Sigmoid colon (tissue), 4 donors: ENCODE data around the gene CDC37L1.

ENCODE experiments used
- POLR2A ChIP-seq, 2 donors: fragments of 450-650 bp; IDR thresholded peaks; one replicate each; pipeline ENCODE4 v1.6.1; 2016; ENCODE audit warnings: antibody characterized with exemption in 2 of 2, mild to moderate bottlenecking in 2 of 2, moderate library complexity in 2 of 2
- POLR2AphosphoS5 ChIP-seq, 4 donors: sonication (generic); formaldehyde crosslinking; IDR thresholded peaks; one replicate each; pipeline ENCODE4 v1.6.1; 2017; ENCODE audit warnings: antibody characterized with exemption in 4 of 4
- TF ChIP-seq, protein P1 (sequence below), 4 experiments: fragments of 450-650 bp in 3 of 4; fragments of 200-600 bp in 1 of 4; IDR thresholded peaks; one replicate each; pipeline ENCODE4 v1.5.1; 2016 to 2019; ENCODE audit warnings: antibody characterized with exemption in 4 of 4, mild to moderate bottlenecking in 3 of 4, moderate library complexity in 2 of 4

DNA sequence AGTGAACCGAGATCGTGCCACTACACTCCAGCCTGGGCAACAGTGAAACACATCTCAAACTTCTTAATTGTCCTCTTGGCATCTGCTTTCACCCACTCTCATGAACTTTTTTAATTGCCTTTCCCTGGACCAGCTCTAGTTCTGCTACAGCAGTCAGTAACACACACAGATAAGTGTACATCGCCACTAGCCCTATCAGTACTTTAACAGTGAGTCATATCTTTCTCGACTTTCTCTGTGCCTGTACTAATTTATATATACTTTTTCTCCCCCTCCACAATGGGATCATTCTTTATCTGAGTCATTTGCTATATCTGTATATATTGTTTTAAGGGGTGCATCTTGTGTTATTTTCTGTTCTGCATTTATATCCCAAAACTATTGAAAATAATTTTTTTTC lies 6.7 kb downstream of the CDC37L1 start:
- TF ChIP-seq, protein P1, sequence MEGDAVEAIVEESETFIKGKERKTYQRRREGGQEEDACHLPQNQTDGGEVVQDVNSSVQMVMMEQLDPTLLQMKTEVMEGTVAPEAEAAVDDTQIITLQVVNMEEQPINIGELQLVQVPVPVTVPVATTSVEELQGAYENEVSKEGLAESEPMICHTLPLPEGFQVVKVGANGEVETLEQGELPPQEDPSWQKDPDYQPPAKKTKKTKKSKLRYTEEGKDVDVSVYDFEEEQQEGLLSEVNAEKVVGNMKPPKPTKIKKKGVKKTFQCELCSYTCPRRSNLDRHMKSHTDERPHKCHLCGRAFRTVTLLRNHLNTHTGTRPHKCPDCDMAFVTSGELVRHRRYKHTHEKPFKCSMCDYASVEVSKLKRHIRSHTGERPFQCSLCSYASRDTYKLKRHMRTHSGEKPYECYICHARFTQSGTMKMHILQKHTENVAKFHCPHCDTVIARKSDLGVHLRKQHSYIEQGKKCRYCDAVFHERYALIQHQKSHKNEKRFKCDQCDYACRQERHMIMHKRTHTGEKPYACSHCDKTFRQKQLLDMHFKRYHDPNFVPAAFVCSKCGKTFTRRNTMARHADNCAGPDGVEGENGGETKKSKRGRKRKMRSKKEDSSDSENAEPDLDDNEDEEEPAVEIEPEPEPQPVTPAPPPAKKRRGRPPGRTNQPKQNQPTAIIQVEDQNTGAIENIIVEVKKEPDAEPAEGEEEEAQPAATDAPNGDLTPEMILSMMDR (IDR thresholded peaks at IDR 0.05), result no peak
- no peak for TF ChIP-seq POLR2A (IDR thresholded peaks at IDR 0.05)
- no peak for TF ChIP-seq POLR2AphosphoS5 (IDR thresholded peaks at IDR 0.05)
